ENCODE measurements around the gene PLCB3. TPM values are rescaled to one million over a fixed set of nuclear protein-coding genes. Genes with fewer than 3 reads are reported as not detected.

PLCB3 gene
- total and polyA plus RNA-seq, 10 of the 15 experiments (the other 5 are each of a cell fraction or from before 2014, with no cell fraction given), result 0.03 to 10.3 (median 3.3) TPM

DNA sequence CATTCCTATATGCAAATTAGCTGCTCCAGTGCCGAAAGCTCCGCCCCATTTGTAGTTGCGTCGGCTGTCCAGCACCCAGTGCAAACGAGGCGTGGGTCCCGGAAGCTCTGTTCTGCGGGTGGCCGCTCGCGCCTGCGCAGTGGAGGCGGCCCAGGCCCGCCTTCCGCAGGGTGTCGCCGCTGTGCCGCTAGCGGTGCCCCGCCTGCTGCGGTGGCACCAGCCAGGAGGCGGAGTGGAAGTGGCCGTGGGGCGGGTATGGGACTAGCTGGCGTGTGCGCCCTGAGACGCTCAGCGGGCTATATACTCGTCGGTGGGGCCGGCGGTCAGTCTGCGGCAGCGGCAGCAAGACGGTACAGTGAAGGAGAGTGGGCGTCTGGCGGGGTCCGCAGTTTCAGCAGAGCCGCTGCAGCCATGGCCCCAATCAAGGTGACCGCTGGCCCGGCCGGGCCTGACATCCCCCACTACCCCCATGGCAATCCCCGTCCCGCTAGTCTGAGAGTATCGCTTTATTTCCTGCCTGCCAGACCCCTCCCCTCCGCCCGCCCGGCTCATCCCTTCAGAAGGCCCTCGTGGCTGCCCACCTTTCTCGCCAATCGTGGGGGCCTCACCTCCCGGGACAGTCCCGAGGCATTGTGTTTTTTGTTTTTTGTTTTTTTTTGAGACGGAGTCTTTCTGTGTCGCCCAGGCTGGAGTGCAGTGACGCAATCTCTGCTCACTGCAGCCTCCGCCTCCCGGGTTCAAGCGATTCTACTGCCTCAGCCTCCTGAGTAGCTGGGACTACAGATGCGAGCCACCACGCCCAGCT lies 66.8 kb downstream of the PLCB3 start, which contains the start of gene PRDX5 (continued):
- TF ChIP-seq PAX5 (IDR thresholded peaks at IDR 0.05; ENCODE audit: borderline replicate concordance, low read depth, low read length), result peak; percentile 16; the same call in 1 of the 2 replicates
- no peak; the same call in 1 of the 2 replicates for TF ChIP-seq MTA3 (IDR thresholded peaks at IDR 0.05; ENCODE audit: borderline replicate concordance, low read length)
- no peak; the same call in 1 of the 2 replicates for TF ChIP-seq RUNX3 (IDR thresholded peaks at IDR 0.05; ENCODE audit: low read length)
- no peak for TF ChIP-seq MYB (IDR thresholded peaks at IDR 0.05; ENCODE audit: borderline replicate concordance, low read depth, low read length)
- TF ChIP-seq, protein P1, sequence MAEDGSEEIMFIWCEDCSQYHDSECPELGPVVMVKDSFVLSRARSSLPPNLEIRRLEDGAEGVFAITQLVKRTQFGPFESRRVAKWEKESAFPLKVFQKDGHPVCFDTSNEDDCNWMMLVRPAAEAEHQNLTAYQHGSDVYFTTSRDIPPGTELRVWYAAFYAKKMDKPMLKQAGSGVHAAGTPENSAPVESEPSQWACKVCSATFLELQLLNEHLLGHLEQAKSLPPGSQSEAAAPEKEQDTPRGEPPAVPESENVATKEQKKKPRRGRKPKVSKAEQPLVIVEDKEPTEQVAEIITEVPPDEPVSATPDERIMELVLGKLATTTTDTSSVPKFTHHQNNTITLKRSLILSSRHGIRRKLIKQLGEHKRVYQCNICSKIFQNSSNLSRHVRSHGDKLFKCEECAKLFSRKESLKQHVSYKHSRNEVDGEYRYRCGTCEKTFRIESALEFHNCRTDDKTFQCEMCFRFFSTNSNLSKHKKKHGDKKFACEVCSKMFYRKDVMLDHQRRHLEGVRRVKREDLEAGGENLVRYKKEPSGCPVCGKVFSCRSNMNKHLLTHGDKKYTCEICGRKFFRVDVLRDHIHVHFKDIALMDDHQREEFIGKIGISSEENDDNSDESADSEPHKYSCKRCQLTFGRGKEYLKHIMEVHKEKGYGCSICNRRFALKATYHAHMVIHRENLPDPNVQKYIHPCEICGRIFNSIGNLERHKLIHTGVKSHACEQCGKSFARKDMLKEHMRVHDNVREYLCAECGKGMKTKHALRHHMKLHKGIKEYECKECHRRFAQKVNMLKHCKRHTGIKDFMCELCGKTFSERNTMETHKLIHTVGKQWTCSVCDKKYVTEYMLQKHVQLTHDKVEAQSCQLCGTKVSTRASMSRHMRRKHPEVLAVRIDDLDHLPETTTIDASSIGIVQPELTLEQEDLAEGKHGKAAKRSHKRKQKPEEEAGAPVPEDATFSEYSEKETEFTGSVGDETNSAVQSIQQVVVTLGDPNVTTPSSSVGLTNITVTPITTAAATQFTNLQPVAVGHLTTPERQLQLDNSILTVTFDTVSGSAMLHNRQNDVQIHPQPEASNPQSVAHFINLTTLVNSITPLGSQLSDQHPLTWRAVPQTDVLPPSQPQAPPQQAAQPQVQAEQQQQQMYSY (CRISPR knock-in tag; IDR thresholded peaks at IDR 0.05), result no peak
- TF ChIP-seq LARP7 (IDR thresholded peaks at IDR 0.05), result peak; percentile 84
- no peak for TF ChIP-seq ASH2L (IDR thresholded peaks at IDR 0.05; ENCODE audit: borderline replicate concordance, low read depth)
- TF ChIP-seq WRNIP1 (IDR thresholded peaks at IDR 0.05; ENCODE audit: borderline replicate concordance, low read depth, low read length), result no peak
- peak; percentile 32; the same call in 1 of the 2 replicates for TF ChIP-seq SPI1 (IDR thresholded peaks at IDR 0.05; ENCODE audit: borderline replicate concordance, insufficient read depth, low read depth, low read length)
- TF ChIP-seq TBL1XR1 (IDR thresholded peaks at IDR 0.05; ENCODE audit: low read depth, low read length), result no peak
- TF ChIP-seq, protein P2, sequence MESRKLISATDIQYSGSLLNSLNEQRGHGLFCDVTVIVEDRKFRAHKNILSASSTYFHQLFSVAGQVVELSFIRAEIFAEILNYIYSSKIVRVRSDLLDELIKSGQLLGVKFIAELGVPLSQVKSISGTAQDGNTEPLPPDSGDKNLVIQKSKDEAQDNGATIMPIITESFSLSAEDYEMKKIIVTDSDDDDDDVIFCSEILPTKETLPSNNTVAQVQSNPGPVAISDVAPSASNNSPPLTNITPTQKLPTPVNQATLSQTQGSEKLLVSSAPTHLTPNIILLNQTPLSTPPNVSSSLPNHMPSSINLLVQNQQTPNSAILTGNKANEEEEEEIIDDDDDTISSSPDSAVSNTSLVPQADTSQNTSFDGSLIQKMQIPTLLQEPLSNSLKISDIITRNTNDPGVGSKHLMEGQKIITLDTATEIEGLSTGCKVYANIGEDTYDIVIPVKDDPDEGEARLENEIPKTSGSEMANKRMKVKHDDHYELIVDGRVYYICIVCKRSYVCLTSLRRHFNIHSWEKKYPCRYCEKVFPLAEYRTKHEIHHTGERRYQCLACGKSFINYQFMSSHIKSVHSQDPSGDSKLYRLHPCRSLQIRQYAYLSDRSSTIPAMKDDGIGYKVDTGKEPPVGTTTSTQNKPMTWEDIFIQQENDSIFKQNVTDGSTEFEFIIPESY (IDR thresholded peaks at IDR 0.05), result no peak
- no peak for TF ChIP-seq ZNF622 (IDR thresholded peaks at IDR 0.05)
- TF ChIP-seq, protein P3, sequence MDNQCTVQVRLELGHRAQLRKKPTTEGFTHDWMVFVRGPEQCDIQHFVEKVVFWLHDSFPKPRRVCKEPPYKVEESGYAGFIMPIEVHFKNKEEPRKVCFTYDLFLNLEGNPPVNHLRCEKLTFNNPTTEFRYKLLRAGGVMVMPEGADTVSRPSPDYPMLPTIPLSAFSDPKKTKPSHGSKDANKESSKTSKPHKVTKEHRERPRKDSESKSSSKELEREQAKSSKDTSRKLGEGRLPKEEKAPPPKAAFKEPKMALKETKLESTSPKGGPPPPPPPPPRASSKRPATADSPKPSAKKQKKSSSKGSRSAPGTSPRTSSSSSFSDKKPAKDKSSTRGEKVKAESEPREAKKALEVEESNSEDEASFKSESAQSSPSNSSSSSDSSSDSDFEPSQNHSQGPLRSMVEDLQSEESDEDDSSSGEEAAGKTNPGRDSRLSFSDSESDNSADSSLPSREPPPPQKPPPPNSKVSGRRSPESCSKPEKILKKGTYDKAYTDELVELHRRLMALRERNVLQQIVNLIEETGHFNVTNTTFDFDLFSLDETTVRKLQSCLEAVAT (IDR thresholded peaks at IDR 0.05), result peak; percentile 63
- TF ChIP-seq, protein P4, sequence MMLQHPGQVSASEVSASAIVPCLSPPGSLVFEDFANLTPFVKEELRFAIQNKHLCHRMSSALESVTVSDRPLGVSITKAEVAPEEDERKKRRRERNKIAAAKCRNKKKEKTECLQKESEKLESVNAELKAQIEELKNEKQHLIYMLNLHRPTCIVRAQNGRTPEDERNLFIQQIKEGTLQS (IDR thresholded peaks at IDR 0.05; ENCODE audit: borderline replicate concordance, extremely low read depth, low read depth, low read length), result no peak
- TF ChIP-seq, protein P5, sequence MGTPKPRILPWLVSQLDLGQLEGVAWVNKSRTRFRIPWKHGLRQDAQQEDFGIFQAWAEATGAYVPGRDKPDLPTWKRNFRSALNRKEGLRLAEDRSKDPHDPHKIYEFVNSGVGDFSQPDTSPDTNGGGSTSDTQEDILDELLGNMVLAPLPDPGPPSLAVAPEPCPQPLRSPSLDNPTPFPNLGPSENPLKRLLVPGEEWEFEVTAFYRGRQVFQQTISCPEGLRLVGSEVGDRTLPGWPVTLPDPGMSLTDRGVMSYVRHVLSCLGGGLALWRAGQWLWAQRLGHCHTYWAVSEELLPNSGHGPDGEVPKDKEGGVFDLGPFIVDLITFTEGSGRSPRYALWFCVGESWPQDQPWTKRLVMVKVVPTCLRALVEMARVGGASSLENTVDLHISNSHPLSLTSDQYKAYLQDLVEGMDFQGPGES (IDR thresholded peaks at IDR 0.05), result peak; percentile 26; the same call in 1 of the 2 replicates
- peak; percentile 57; the same call in 1 of the 2 replicates for TF ChIP-seq POLR2AphosphoS5 (IDR thresholded peaks at IDR 0.05; ENCODE audit: low read length)
- TF ChIP-seq CREM (IDR thresholded peaks at IDR 0.05; ENCODE audit: low read depth), result no peak
- TF ChIP-seq NBN (IDR thresholded peaks at IDR 0.05), result peak; percentile 62
- TF ChIP-seq, protein P6, sequence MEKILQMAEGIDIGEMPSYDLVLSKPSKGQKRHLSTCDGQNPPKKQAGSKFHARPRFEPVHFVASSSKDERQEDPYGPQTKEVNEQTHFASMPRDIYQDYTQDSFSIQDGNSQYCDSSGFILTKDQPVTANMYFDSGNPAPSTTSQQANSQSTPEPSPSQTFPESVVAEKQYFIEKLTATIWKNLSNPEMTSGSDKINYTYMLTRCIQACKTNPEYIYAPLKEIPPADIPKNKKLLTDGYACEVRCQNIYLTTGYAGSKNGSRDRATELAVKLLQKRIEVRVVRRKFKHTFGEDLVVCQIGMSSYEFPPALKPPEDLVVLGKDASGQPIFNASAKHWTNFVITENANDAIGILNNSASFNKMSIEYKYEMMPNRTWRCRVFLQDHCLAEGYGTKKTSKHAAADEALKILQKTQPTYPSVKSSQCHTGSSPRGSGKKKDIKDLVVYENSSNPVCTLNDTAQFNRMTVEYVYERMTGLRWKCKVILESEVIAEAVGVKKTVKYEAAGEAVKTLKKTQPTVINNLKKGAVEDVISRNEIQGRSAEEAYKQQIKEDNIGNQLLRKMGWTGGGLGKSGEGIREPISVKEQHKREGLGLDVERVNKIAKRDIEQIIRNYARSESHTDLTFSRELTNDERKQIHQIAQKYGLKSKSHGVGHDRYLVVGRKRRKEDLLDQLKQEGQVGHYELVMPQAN (conservative IDR thresholded peaks at IDR 0.05), result peak; percentile 62
